ENCODE data around the gene SUCNR1.

DNA sequence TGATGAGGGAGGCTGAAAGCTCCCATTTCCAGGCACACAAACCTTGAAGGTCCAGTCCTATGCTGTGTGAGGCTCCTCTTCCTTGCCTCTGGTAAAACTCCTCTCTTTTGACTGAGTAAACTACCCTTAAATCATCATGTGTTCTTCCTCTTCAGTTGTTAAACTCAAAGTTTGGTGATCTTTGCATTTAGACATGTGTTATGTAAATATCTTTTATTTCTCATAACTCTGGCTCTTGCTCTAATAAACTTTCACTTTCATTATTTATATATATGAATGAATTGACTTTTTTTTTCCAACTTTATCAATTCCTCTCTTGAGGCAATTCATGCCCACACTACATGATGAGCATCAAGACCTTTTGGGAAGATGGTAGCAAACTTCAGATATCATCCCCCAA is 26.6 kb downstream of the SUCNR1 start:
- TF ChIP-seq, protein P1, sequence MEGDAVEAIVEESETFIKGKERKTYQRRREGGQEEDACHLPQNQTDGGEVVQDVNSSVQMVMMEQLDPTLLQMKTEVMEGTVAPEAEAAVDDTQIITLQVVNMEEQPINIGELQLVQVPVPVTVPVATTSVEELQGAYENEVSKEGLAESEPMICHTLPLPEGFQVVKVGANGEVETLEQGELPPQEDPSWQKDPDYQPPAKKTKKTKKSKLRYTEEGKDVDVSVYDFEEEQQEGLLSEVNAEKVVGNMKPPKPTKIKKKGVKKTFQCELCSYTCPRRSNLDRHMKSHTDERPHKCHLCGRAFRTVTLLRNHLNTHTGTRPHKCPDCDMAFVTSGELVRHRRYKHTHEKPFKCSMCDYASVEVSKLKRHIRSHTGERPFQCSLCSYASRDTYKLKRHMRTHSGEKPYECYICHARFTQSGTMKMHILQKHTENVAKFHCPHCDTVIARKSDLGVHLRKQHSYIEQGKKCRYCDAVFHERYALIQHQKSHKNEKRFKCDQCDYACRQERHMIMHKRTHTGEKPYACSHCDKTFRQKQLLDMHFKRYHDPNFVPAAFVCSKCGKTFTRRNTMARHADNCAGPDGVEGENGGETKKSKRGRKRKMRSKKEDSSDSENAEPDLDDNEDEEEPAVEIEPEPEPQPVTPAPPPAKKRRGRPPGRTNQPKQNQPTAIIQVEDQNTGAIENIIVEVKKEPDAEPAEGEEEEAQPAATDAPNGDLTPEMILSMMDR (IDR thresholded peaks at IDR 0.05): no peak
- TF ChIP-seq POLR2A (IDR thresholded peaks at IDR 0.05): no peak
